Measurements from ENCODE around the gene HAUS7.

DNA sequence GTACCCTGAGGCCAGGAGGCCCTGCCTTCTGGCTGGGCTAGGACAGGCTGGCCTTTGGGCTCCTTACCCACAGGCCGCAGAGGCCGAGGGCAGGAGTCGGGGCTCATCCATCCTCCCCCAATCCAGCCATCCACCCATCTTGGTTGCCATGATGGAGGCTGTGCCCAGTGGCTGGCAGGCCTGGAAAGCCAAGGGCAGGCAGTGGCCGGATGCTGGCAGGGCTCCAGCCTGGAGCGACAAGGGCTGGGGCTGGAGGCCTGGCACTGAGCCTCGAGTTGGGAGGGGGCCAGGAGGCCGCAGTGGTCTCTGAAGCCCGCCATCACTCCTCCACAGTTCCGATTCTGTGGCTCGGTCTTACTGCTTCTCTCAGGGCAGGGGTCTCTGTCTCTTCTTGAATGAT is 15.8 kb upstream of the HAUS7 start:
- TF ChIP-seq POLR2AphosphoS5 (IDR thresholded peaks at IDR 0.05; ENCODE audit: borderline replicate concordance, low read depth, low read length) (no peak), EZH2 (IDR thresholded peaks at IDR 0.05) (no peak)

Measured in SK-N-MC (cell line).